DOHH2 (cell line): ENCODE measurements around the gene RPL29.

Experiments used
- H3F3A ChIP-seq: fragments of 200-600 bp; sonication (generic), shearing (Covaris generic); 2 replicates; pipeline ENCODE4 v1.6.0; 2016; ENCODE audit warnings: antibody characterized with exemption, mild to moderate bottlenecking; ENCODE audit not compliant: control insufficient read depth, insufficient read depth
- H3K27ac ChIP-seq: fragments of 200-600 bp; sonication (generic); 2 replicates; pipeline ENCODE4 v1.5.1; 2014; ENCODE audit warnings: low read depth, mild to moderate bottlenecking, low read length, moderate library complexity
- H3K27me3 ChIP-seq: fragments of 200-600 bp; sonication (generic); 2 replicates; pipeline ENCODE4 v1.6.1; 2014; ENCODE audit warnings: mild to moderate bottlenecking, low read length, mixed read lengths; ENCODE audit not compliant: control insufficient read depth
- H3K36me3 ChIP-seq: fragments of 200-600 bp; sonication (generic); 2 replicates; pipeline ENCODE4 v1.6.1; 2014; ENCODE audit warnings: mild to moderate bottlenecking, low read length, moderate library complexity, mixed read lengths; ENCODE audit not compliant: control insufficient read depth
- H3K4me1 ChIP-seq: fragments of 200-600 bp; sonication (generic); 2 replicates; pipeline ENCODE4 v1.6.1; 2014; ENCODE audit warnings: mild to moderate bottlenecking, low read length, mixed read lengths; ENCODE audit not compliant: control insufficient read depth
- H3K4me2 ChIP-seq: fragments of 200-600 bp; sonication (generic); 2 replicates; pipeline ENCODE4 v1.6.0; 2014; ENCODE audit warnings: mild to moderate bottlenecking, low read length, moderate library complexity
- H3K4me3 ChIP-seq: fragments of 200-600 bp; sonication (generic); 2 replicates; pipeline ENCODE4 v1.5.1; 2014; ENCODE audit warnings: mild to moderate bottlenecking, low read length, mixed read lengths
- H3K79me2 ChIP-seq: fragments of 200-600 bp; sonication (generic); 2 replicates; pipeline ENCODE4 v1.6.1; 2014; ENCODE audit warnings: mild to moderate bottlenecking, low read length, mixed read lengths; ENCODE audit not compliant: control insufficient read depth
- H3K9me2 ChIP-seq: fragments of 200-600 bp; sonication (generic); replicated peaks from 2 replicates; pipeline ENCODE4 v1.6.1; 2014; ENCODE audit warnings: mild to moderate bottlenecking, low read length, mixed read lengths; ENCODE audit not compliant: control insufficient read depth
- H3K9me3 ChIP-seq: fragments of 200-600 bp; sonication (generic); 2 replicates; pipeline ENCODE4 v1.6.1; 2014; ENCODE audit warnings: antibody characterized with exemption, low read length, mixed read lengths; ENCODE audit not compliant: control insufficient read depth, insufficient read depth
- H4K20me1 ChIP-seq: fragments of 200-600 bp; sonication (generic); 2 replicates; pipeline ENCODE4 v1.6.0; 2014; ENCODE audit warnings: low read depth, mild to moderate bottlenecking, antibody characterized with exemption, low read length, moderate library complexity; ENCODE audit not compliant: control insufficient read depth, insufficient read depth
- CTCF ChIP-seq: fragments of 200-600 bp; sonication (generic); IDR thresholded peaks from one replicate; pipeline ENCODE4 v1.5.1; 2014; ENCODE audit warnings: antibody characterized with exemption, mild to moderate bottlenecking, low read depth, low read length; ENCODE audit not compliant: poor library complexity, severe bottlenecking
- EZH2phosphoT487 ChIP-seq: fragments of 200-600 bp; sonication (generic); IDR thresholded peaks from 2 replicates; pipeline ENCODE4 v1.6.1; 2017; ENCODE audit warnings: borderline replicate concordance, mild to moderate bottlenecking, antibody characterized with exemption, low read length, moderate library complexity, mixed read lengths

The RPL29 gene

GRCh38 chr3:51955175-51955892, 40.4 kb downstream of the RPL29 start, which contains the start of gene GPR62:
GPR62 (plus strand) TSS chr3:51955381; CDS start chr3:51955653, 272 bp downstream.
- Histone ChIP-seq H3K79me2 (no peaks in the 10 kb centered on the region), H3F3A (no peaks in the 10 kb centered on the region), H3K27ac (no peak within 1 kb of the TSS), H3K4me2 (no peak within 1 kb of the TSS), H3K4me1 (no peaks in the 10 kb centered on the region), H3K27me3 (peaks cover 10% of the 10 kb centered on the region; the same call in 1 of the 2 replicates), H3K4me3 (no peak within 1 kb of the TSS), H3K9me3 (no peaks in the 10 kb centered on the region), H4K20me1 (no peaks in the 10 kb centered on the region), H3K9me2 (no peaks in the 10 kb centered on the region), H3K36me3 (no peaks in the 10 kb centered on the region)
- TF ChIP-seq CTCF (no peak), EZH2phosphoT487 (no peak)

- Histone ChIP-seq H4K20me1 (no peaks in the 10 kb centered on the region), H3K4me2 (no peak overlapping the region), H3K79me2 (no peaks in the 10 kb centered on the region)
Observed at GRCh38 chr3:51954713-51955112, 41.0 kb downstream of the RPL29 start.

GRCh38 chr3:51954105-51954504, 41.6 kb downstream of the RPL29 start:
- no peak overlapping the region for H3K4me2 ChIP-seq
- H3K9me3 ChIP-seq, result no peaks in the 10 kb centered on the region
- H3K4me3 ChIP-seq, result no peak overlapping the region
- H3K27ac ChIP-seq, result no peak overlapping the region
- H4K20me1 ChIP-seq, result no peaks in the 10 kb centered on the region
- H3K36me3 ChIP-seq, result no peaks in the 10 kb centered on the region
- no peaks in the 10 kb centered on the region for H3F3A ChIP-seq
- TF ChIP-seq CTCF (no peak), EZH2phosphoT487 (no peak)
- no peaks in the 10 kb centered on the region for H3K79me2 ChIP-seq
- peaks cover 10% of the 10 kb centered on the region; the same call in 1 of the 2 replicates for H3K27me3 ChIP-seq
- no peaks in the 10 kb centered on the region for H3K9me2 ChIP-seq
- no peaks in the 10 kb centered on the region for H3K4me1 ChIP-seq

More at GRCh38 chr3:51954713-51955112, 41.0 kb downstream of the RPL29 start:
- Histone ChIP-seq H3K4me3 (no peak overlapping the region), H3K27ac (no peak overlapping the region), H3K9me2 (no peaks in the 10 kb centered on the region), H3K27me3 (peaks cover 10% of the 10 kb centered on the region; the same call in 1 of the 2 replicates), H3K9me3 (no peaks in the 10 kb centered on the region), H3K4me1 (no peaks in the 10 kb centered on the region), H3F3A (no peaks in the 10 kb centered on the region), H3K36me3 (no peaks in the 10 kb centered on the region)
- TF ChIP-seq CTCF (no peak), EZH2phosphoT487 (no peak)
